Stimulated activated CD8-positive, alpha-beta memory T cell treated with anti-CD3 and anti-CD28 coated beads, Interleukin-4, amount 100 ng/mL, for 48 hours (primary cell): ENCODE results near the gene HCN4.
A peak's percentile ranks its signal among the peaks of the same experiment; 100 is the strongest.

Experiments
- DNase-seq: peaks from one replicate; pipeline ENCODE4 v3.0.0-alpha.2; 2020

HCN4 gene

DNA sequence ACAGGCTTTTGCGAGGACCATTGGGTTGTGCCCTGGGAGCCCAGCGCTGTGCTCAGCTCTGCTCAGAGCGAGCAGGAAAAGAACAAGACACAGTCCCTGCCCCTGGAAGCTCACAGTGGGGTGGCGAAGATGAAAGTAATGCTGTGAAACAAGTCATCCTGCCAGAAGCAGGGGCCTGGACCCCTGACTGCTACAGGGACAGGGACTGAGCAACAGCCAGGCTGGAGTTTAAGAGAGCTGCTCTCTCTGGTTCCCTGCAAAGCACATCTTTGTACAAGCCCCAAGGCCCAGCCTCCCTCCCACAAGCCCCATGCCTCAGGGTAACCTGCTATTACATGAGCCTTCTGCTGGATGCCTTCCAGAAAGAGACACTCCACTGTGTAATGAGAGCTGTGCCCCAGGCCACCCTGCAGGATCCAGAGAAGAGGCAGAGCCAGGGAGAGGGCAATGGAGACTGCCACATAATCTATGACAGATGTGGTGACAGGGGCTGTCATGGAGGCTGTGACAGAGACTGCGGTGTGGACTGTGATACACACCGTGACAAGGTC lies 7.1 kb upstream of the HCN4 start:
- DNase-seq, result no peak

DNA sequence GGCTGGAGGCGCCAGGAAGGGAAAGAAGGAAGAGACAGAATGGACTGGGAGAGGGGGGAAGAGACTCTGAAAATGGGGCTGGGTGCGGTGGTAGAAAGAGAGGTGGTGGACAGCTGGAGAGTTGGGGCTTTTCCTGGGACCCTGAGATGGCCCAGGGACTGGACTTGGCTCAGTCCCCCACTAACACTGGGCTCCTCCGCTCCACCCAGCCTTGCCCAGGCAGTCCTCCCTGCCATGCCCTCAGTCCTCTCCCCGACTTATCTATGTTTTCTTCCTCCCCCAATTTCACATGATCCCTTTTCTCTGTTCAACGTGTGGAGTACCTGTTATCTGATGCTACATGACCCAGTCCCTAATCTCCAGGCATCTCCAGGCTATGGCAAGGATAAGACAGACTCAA lies 6.3 kb upstream of the HCN4 start:
- DNase-seq, result no peak

DNA sequence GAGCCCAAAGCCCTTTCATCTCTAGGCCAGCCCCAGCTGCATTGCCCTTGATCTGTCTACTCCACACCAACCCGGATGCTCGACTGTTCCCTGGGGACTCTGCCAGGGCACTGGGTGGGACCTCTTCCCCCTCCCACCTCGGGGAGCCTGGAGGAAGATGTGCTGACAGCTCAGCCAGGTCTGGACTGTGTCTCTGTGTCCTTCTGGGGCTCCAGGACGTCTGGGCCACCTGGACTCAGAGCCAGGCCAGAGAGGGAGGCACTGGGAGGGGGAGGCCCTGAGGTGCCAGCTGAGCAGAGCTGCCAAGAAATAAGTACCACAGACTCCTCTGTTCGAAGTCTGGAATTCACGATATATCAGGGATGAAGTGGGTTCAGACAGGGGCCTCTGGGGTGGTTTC lies 5.8 kb upstream of the HCN4 start:
- no peak for DNase-seq

GRCh38 chr15:73373221-73373620 lies 4.5 kb upstream of the HCN4 start:
- DNase-seq, result no peak

DNA sequence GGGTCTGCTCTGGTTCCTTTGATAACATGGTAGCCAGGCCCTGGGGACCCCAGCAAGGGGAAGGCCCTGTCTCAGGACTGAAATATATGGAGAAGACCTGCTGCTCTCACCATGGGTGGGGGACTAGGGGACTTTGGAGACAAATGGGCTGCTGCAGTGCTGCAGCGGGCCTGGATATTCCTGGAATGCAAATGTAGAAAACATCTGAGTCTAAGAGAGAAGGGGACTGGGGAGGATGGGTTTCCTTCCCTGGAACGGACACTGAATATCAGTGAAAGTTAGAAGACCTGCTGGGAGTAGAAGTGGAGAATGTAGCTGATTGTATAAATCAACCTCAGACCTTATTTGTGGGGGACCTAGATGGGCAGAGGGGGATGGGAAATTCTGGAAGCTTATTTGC lies 3.1 kb upstream of the HCN4 start:
- DNase-seq, result no peak

DNA sequence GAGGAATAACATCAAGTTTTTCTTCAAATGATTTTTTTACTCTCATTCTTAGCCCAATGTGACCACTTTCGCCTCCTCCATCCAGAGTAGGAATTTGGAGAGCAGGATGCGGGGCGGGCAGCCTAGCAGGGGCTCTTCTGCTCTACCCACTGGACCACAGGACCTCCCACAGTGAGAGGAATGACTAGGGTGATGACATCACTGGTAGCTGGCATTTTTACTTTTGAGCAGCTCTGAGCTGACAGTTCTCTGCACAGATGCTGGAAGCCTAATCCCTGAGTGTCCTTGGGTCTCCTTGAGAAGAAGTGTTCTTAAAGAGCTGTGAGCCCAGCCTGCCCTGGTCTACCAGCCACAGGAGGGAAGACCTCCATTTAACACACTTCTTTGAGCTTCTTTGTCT lies 1.4 kb upstream of the HCN4 start:
- DNase-seq, result no peak

- no peak for DNase-seq
These were observed 466 bp upstream of the HCN4 start for GRCh38 chr15:73369154-73369694.

DNA sequence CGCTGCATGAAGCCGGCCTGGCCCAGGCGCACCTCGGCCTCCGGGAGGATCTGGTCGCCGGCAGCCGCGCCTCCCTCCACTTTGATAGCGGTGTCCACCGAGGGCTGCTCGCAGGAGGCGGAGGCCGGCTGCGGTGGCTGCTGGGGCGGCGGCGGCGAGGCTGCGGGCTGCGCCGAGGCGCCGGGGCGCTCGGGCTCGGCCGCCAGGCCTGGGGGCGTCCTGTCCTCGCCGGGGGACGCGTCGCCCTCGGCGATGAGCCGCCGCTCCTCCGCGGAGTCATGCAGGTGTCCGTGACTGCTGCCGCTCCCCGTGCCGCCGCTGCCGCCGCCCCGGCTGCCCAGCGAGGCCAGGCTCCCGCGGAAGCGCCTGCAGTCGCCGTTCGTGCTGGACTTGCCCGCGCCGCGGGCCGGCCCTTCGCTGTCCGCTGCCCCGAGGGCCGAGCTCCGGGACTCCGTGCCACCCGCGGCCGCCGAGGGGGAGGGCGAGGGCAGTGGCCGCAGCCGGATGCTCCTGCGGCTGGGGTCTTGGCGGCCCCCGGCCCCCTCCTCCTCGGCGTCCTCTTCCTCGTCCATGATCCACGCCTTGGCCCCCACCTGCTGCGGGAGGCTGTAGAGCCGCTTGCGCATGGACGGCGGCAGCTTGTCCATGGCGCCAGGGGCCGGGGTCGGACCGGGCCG lies 996 bp downstream of the HCN4 start:
- no peak for DNase-seq

GRCh38 chr15:73366766-73367623 lies 1.8 kb downstream of the HCN4 start:
- no peak for DNase-seq

- no peak for DNase-seq
These were observed 4.7 kb downstream of the HCN4 start for GRCh38 chr15:73364070-73364469.

- DNase-seq, result no peak
These were observed 5.9 kb downstream of the HCN4 start for GRCh38 chr15:73362900-73363299.

GRCh38 chr15:73361337-73361736 lies 7.4 kb downstream of the HCN4 start:
- DNase-seq, result no peak

DNA sequence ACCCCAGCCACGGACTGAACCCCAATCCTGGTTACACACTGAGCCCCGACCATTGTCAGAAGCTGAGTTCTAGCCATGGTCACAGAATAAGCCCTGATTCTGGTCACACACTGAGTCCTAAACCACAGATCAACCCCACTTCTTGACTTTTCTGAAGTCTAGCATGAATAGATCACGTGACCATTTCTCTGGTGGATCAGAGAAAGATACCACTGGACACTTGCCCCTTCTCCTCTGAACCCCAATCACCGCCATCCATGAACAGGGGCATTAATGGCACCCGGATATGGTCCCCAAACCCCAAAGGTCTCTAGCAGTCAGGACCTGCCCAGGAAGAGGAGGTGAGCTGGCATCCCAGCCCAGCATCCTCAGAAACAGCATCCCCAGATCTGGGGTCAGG lies 9.1 kb downstream of the HCN4 start:
- DNase-seq, result no peak

DNA sequence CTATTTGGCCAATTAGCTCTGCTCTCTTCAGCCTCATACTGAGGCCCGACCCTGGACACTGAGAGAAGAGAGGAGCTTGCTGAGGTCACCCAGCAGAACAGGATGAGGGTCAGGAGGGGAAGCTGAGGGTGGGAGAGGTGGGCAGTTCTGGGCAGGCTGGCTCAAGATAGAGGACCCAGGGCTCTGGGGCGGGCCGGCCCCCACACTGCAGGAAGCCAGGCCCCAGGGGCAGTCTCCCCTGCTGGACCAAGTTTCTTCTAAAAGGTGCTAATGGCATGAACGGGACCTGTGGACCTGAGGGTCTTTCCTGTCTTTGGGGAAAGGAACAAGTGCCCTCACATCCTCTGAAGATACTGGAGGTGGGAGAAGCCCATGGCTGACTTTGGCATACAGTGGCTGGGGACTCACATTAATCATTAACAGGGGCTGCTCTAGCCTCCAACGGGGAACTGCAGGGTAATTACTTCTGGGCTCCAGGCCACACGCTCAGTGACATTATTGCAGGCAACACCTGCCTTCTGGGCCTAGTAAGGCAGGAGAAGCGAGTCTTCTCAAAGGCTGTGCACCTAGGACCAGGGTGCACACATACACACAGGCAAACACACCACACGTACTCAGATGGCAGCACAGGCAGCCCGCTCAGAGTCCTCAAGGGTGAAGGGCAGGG lies 10.6 kb downstream of the HCN4 start:
- DNase-seq, result no peak

DNA sequence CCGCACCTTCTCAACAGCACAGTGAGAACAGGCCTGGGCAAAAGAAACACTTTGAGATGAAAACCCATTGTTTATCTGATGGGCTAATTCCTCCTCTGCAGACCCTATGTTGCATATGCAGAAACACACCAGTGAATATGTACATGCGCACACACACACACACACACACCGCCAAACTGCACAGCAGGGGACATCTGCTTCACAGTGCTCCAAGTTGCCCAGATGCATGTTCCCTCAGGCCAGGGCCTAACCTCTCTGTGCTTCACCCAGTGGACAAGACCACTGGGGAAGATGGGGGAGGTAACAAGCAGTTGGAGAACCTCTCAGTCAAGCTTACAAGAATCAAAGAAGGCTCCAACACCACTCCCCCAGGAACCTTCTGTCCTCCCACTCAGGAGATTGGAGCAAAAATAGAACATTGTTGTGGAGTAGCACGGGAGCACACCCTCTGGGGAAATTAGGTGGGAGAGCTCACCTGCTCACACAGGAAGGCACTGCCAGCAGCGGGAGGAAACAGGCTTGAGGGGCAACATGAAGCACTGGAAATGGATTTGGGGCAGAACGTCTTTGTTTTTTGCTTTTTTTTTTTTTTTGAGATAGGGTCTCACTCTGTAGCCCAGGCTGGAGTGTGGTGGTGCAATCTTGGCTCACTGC lies 13.0 kb downstream of the HCN4 start:
- no peak for DNase-seq

DNA sequence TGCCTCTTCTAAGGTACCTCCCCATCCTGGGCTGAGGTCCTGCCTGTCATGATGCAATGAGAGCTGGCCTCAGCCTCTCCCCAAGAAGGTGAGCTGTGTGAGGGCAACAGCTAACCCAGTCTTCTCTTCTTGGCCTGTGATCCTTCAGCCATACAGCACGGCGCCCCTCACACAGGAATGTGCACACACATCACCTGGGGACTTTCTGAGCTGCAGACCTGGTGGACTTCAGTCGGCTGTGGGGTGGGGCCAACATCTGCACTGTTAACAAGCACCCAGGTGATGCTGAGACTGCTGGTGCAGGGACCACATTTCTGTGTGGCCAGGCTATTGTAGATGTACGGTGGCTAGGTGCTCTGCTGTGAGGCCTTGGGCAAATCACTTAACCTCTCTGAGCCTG lies 14.5 kb downstream of the HCN4 start:
- no peak for DNase-seq

- no peak for DNase-seq
These were observed 15.0 kb downstream of the HCN4 start for GRCh38 chr15:73353734-73354133.

DNA sequence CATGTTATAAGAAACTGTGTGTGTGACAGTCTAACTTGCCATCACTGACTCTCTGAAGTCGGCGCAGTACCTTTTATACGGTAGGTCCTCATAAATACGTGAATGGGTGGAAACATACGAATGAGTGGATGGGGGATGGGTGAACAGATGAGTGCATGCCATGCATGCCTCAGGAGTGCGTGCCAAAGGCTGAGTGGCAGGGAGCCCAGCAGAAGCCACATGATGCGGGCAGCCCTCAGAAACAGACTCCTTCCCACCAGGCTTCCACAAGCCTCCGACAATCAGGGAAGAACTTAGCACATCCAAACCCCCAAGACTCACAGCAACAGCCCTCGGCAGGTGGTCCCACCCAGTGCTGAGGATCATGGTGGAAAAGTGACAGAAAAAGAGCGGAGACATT lies 16.7 kb downstream of the HCN4 start:
- DNase-seq, result no peak

DNA sequence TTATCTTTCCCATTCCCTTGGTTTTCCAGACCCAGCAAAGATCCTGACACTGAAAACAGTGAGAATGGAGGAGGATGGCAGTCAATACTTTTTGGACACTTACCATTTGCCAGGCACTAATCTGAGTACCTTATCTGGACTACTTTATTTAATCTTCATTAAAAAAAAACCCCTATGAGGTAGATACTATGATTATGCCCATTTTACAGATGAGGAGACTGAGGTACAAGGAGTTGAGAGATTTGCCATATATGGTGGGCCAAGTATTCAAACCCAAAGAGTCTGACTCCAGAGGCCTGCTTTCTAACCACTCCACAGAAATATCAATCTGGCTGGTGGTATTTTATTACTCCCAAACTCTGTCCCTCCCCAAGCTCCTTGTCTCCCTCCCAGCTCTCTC lies 19.6 kb downstream of the HCN4 start:
- no peak for DNase-seq

- peak; percentile 78 for DNase-seq
These were observed 21.9 kb downstream of the HCN4 start for GRCh38 chr15:73346735-73347312.

DNA sequence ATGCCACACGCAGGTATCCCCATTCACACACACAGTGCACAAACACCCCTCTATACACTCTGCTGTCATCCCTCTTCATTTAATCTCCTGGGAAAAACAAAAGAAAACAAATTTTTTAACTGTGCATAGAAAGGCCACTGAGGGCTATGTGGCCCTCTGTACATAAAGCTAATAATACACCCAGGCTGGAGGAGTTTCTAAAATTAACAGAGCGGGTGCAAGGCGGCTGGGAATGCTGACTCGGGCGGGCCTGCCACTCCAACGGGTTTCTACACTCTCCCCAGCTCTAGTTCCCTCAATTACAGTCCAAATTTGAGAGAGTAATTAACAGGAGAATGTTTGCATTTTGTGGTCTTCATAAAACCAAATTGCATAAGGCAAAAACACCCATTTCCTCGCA lies 23.1 kb downstream of the HCN4 start:
- DNase-seq, result no peak

- DNase-seq, result no peak
These were observed 24.7 kb downstream of the HCN4 start for GRCh38 chr15:73344056-73344455.
